MM.1S (cell line): ENCODE data around the gene ITGA8.
"Not testable (repeated sequence)": the region's sequence is repeated elsewhere in the genome, so short reads cannot be mapped to it uniquely, and the experiment has no call there.

Experiments
- EZH2 ChIP-seq: fragments of 300-600 bp; sonication (generic); optimal IDR thresholded peaks from 2 replicates; pipeline ENCODE3; 2017; ENCODE audit warnings: low read depth, mild to moderate bottlenecking, antibody characterized with exemption, low read length, mixed read lengths
- EZH2phosphoT487 ChIP-seq: fragments of 300-600 bp; sonication (generic); IDR thresholded peaks from 2 replicates; pipeline ENCODE4 v1.6.1; 2018; ENCODE audit warnings: antibody characterized with exemption, low read length
- TF ChIP-seq, protein P1 (sequence below): fragments of 300-600 bp; sonication (generic); IDR thresholded peaks from 2 replicates; pipeline ENCODE4 v1.5.1; 2016; ENCODE audit warnings: antibody characterized with exemption, low read length, mixed read lengths

DNA sequence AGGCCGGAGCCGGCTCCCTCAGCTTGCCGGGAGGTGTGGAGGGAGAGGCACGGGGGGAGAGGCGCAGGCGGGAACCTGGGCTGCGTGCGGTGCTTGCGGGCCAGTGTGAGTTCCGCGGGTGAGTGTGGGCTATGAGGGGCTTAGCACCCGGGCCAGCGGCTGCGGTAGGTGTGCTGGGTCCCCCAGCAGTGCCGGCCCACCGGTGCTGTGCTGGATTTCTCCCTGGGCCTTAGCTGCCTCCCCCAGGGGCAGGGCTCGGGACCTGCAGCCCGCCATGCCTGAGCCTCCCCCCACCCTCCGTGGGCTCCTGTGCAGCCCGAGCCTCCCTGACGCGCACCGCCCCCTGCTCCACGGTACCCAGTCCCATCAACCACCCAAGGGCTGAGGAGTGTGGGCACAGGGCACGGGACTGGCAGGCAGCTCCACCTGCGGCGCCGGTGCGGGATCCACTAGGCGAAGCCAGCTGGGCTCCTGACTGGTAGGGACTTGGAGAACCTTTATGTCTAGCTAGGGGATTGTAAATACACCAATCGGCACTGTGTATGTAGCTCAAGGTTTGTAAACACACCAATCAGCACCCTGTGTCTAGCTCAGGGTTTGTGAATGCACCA is 184.7 kb downstream of the ITGA8 start:
- TF ChIP-seq, protein P1, sequence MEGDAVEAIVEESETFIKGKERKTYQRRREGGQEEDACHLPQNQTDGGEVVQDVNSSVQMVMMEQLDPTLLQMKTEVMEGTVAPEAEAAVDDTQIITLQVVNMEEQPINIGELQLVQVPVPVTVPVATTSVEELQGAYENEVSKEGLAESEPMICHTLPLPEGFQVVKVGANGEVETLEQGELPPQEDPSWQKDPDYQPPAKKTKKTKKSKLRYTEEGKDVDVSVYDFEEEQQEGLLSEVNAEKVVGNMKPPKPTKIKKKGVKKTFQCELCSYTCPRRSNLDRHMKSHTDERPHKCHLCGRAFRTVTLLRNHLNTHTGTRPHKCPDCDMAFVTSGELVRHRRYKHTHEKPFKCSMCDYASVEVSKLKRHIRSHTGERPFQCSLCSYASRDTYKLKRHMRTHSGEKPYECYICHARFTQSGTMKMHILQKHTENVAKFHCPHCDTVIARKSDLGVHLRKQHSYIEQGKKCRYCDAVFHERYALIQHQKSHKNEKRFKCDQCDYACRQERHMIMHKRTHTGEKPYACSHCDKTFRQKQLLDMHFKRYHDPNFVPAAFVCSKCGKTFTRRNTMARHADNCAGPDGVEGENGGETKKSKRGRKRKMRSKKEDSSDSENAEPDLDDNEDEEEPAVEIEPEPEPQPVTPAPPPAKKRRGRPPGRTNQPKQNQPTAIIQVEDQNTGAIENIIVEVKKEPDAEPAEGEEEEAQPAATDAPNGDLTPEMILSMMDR: not testable (repeated sequence)
- not testable (repeated sequence) for TF ChIP-seq EZH2, EZH2phosphoT487
